H1 (cell line): ENCODE results near the gene FLCN. TPM values are rescaled to one million over a fixed set of nuclear protein-coding genes. Genes with fewer than 3 reads are reported as not detected.

ENCODE experiments used
- BACH1 ChIP-seq: IDR thresholded peaks from 2 replicates; pipeline ENCODE4 v1.6.1; 2012; ENCODE audit warnings: low read length, improper control_type of control experiment
- CHD7 ChIP-seq: fragments of 300-600 bp; sonication (generic); IDR thresholded peaks from 2 replicates; pipeline ENCODE4 v1.7.1; 2012; ENCODE audit warnings: low read length, moderate library complexity, mild to moderate bottlenecking, inconsistent platforms; ENCODE audit not compliant: insufficient replicate concordance
- POLR2A ChIP-seq, 2 experiments: IDR thresholded peaks; 1 replicate in 1 of 2; 2 replicates in 1 of 2; pipeline ENCODE4 v1.6.1; 2011; ENCODE audit warnings: low read depth in 2 of 2, low read length in 2 of 2, mild to moderate bottlenecking in 2 of 2; ENCODE audit errors: control extremely low read depth in 1 of 2
- RXRA ChIP-seq: IDR thresholded peaks from 2 replicates; pipeline ENCODE4 v1.6.1; 2011; ENCODE audit warnings: low read depth, mild to moderate bottlenecking, low read length, moderate library complexity; ENCODE audit not compliant: insufficient read depth
- YY1 ChIP-seq: IDR thresholded peaks from 2 replicates; pipeline ENCODE4 v1.6.1; 2011; ENCODE audit warnings: low read depth, mild to moderate bottlenecking, low read length
- polyA plus RNA-seq, 7 experiments: library from polyadenylated mRNA; depleted of rRNA in 3 of 7; stranded (reverse) in 5 of 7; unstranded in 2 of 7; fragments of >200 nt in 5 of 7; fragments of 200-250 nt in 2 of 7; gene quantifications; 1 replicate in 5 of 7; 2 replicates in 1 of 7; 4 replicates in 1 of 7; pipeline versions ENCODE4 v1.2.1 to v1.2.3, GENCODE V29; 2011 to 2013; ENCODE audit warnings: missing spikeins in 2 of 7, mixed read lengths in 2 of 7
- total RNA-seq: library from RNA; stranded (reverse); fragmentation: NEBNext Ultra II Directional; extraction: Animal tissue kit (Norgen Biotek cat#: 25700); gene quantifications from 2 replicates; pipeline ENCODE4 v1.2.1, GENCODE V29; 2021

The FLCN gene
- total and polyA plus RNA-seq, 2 of the 8 experiments (the other 6 are each of a cell fraction or from before 2014, with no cell fraction given): 15.6 to 34.6 TPM

GRCh38 chr17:17205368-17206123 lies 31.4 kb downstream of the FLCN start (continued):
- TF ChIP-seq CHD7 (no peak), POLR2A (IDR thresholded peaks at IDR 0.05; ENCODE audit: control extremely low read depth in 1 of 2, low read depth in 2 of 2, low read length in 2 of 2) (no peak), BACH1 (no peak), YY1 (no peak), RXRA (no peak)
